NCI-H2196 (cell line): ENCODE results near the gene HLCS.
A peak's percentile ranks its signal among the peaks of the same experiment; 100 is the strongest.

Experiments used
- DNase-seq: peaks from one replicate; lab custom pipeline; 2025; ENCODE audit not compliant: unreplicated experiment; lab: John Stamatoyannopoulos, UW

The HLCS gene

GRCh38 chr21:36851121-36851520 is 115.3 kb downstream of the HLCS start:
- DNase-seq = no peak

- DNase-seq = no peak
Observed at GRCh38 chr21:36850372-36850771, 116.1 kb downstream of the HLCS start.

DNA sequence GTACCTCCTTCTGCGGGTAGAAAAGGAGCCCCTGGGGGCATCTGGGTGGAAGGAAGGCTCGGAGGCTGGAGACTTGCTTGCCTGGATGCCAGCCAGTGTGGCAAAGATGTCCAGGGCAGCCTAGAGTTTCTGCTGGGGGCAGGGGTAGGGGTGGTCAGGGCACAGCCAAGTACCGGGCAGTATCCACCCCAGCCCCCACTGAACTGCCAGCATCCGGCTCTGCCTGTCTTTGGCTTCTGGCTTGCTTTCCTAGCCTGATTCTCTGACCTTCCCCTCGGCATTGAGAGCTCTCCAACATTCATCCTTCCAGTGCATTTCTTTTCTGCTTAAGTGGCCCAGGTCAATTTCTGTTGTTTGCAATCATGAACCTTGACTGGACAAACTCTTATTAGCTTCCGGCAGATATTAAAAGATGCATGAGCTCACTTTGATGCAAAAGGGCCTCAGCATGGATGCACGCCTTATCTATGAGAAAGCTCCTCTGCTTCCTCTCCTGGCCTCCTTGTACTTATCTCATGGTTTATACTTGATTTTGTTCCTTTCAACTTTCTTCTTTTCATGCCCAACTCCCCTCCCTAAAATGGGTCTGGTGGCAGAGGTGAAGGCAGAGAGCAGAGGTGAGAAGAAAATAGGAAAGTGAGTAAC is 116.9 kb downstream of the HLCS start:
- peak; percentile 63 for DNase-seq

DNA sequence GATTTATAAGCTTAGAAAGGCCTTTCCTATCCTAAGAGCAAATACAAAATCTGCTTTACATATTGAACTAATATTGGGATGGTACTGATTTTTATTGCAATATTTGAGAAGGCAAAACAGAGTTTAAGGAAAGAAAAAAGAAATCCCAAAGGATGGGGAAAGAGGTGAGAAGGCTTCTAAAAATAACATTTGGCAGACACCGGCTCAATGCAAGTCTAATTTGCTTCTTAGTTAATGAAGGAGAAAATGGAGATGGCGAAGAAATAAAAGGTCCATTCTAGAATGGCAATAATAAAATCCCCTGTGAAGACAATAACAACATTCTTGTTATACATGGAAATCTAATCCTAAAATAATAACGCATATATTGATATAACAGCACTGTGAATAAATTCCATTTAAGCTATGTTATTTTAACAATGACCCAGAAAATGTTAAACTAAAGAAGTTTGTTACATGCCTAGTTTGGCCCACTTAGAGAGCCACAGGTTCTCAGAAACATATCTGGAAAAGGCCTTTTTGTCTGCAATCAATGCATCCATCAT is 117.7 kb downstream of the HLCS start:
- no peak for DNase-seq

GRCh38 chr21:36847189-36847588 is 119.3 kb downstream of the HLCS start:
- peak; percentile 5 for DNase-seq

GRCh38 chr21:36846631-36847030 is 119.8 kb downstream of the HLCS start:
- no peak for DNase-seq

DNA sequence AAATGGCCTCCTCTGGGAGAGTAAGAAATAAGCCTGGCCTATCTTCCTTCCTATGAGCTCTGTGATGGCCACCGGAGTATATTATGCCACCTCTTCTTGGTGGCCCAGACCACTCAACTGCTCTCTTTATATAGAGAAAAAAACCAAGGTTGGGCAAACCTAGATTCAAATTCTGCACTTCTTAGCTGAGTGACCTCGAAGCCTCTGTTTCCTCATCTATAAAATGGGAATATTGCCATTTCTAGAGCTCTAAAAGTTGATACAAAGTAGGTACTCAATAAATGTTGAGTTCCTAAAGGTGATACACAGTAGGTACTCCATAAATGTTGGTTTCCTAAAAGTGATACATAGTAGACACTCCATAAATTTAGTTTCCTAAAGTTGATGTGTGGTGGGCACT is 120.7 kb downstream of the HLCS start:
- no peak for DNase-seq

DNA sequence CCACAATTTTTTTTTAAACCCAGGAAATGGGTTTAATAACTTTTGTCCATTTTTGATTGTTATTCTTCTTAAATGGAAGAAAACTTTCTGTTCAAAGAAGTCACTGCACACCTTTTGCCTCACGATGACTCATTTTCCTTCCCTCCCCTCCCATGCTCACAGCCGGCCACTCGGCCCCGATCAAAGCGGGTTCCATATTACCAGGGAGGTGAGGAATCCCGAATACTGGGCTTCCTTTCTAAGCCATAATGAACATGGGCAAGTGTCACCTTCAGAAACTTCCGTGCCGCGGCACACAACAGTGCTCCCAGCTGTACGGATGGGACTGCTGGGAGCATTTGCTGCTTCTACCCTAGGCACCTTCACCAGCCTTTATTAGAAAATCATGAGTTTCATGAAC is 121.4 kb downstream of the HLCS start:
- DNase-seq = no peak

GRCh38 chr21:36841866-36842265 is 124.6 kb downstream of the HLCS start:
- DNase-seq = no peak

GRCh38 chr21:36839735-36840134 is 126.7 kb downstream of the HLCS start:
- no peak for DNase-seq

DNA sequence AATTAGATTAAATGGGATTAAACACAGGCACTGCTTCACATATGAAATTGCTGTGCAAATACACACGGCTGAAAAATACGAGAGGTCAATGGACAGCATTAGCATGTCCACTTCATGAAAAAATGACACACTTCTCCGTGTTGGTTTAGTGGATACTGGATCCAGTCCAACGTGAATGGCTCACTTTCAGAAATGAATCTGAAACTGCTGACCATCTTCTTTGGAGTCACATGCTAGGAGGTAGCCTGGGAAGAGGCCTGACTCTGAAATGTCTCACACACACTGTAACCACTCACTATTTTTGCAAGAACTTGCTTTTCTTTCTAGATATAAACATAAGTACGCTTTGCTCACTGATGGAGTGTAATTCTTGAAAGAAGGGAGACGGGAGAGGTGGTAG is 127.3 kb downstream of the HLCS start:
- peak; percentile 25 for DNase-seq

DNA sequence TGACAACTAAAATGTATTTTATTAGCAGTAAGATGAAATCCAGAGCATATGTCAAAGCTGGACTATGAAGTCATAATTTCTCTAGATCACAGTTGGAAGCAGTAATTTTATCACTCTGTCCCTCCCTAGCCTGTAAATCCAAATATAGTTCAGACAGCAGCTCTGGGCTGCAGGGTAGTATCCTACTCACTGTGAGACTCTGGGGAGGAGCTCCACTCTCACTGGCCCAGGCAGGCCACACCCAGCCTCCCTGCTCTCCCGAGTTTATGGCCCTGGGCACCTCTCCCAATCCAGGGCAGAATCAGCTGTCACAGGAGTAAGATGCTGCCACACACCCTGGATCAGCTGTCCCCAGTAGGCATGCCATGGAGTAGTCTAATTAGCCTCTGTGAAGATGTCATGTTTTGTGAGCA is 131.1 kb downstream of the HLCS start:
- DNase-seq = peak; percentile 37

DNA sequence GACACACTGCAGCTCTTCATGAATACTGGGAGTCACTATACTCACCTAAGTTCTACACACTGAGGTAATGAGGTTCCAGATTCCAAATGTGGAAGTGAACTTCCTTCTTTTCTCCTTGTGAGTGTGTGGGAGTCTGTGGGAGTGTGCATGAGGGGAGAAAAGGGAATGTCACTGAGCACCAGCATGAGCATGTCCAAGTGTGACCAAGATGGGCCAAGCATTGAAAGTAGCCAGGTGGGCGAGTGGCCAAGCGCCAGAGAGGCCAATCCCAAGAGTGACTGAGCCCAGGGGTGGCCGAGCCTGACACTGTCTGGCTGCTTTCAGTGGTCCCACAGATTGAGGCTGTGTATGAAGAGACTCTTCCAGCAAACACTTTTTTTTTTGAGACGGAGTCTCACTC is 132.3 kb downstream of the HLCS start:
- DNase-seq = no peak

DNA sequence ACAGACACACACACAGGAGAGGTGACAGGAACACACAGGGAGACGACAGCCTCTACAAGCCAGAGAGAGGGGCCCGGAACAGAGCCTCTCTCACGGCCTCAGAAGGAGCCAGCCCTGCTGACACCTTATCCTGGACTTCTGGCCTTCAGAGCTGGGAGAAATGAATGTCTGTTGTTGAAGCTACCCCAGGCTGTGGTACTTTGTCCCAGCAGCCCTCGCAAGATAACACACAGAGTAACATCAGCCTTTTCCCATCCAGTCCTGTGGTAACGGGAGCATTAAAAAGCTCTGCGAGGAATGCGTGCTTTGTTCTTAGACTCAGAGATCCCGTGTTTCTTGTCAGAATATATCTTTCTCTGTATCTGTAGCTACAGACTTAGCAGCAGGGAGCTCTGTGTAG is 136.4 kb downstream of the HLCS start:
- DNase-seq = no peak

DNA sequence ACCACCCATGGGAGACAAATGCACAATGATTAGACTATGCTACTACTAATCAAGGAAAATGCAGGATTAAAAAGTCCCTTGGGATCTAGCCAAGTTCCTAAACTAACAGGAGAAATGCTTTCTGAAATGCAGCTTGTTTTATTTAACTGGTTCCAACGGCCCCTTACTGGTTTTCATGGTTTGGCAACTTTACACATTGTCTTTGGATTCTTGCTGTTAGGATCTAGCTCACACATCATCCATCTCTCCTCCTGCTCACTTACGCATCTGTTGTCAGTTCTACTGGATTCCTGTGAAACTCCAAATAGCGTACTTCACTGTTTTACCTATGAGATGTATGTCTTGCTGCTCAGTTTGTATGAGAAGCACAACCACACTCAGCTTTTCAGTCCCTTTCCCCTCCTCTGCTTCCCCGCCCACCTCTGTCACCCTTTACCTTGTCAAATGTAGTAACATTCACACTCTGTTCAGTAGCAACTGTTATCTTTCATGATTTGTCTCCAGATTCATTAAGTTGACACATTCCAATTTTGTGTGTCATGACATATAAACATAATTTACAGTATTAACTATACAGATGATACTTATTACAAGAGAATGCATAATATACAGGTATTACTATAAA is 137.5 kb downstream of the HLCS start:
- DNase-seq = no peak

- DNase-seq = no peak
Observed at GRCh38 chr21:36828208-36828607, 138.3 kb downstream of the HLCS start.

- DNase-seq = peak; percentile 7
Observed at GRCh38 chr21:36825658-36826057, 140.8 kb downstream of the HLCS start.

GRCh38 chr21:36821032-36821299 is 145.5 kb downstream of the HLCS start:
- no peak for DNase-seq

- no peak for DNase-seq
Observed at GRCh38 chr21:36820176-36821031, 146.1 kb downstream of the HLCS start.

GRCh38 chr21:36817732-36818450 is 148.6 kb downstream of the HLCS start:
- no peak for DNase-seq

DNA sequence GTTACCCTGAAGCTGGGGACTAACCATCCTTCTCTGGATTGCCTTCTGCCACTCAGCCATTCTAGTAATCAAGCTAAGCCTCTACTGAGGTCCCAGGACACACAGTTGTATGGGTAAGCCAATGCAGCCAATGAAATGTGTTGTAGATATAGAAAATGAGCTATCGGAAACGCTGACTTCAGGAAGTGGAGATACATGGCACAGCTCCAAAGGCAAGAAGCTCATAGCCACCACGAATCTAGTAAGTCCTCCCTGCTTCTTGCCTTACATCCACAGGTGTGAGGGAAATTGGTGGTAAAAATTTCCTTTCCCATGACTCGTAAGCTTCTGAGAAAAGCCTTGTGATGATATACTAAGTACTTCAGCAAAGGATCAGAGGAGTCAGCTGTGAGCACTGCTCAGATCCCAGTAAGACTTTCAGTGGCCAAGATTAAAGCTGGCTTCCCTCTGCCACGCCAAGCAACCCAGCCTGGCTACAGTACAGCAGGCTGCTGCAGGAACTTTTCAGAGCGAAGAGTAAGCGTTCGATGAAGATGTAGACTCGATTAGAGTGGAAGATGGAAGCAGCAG is 149.8 kb downstream of the HLCS start:
- DNase-seq = no peak
